DOHH2 (cell line): ENCODE results near the gene JARID2.

Experiments used
- EZH2phosphoT487 ChIP-seq: fragments of 200-600 bp; sonication (generic); IDR thresholded peaks from 2 replicates; pipeline ENCODE4 v1.6.1; 2017; ENCODE audit warnings: borderline replicate concordance, mild to moderate bottlenecking, antibody characterized with exemption, low read length, moderate library complexity, mixed read lengths
- TF ChIP-seq, protein P1 (sequence below): fragments of 200-600 bp; sonication (generic); IDR thresholded peaks from one replicate; pipeline ENCODE4 v1.5.1; 2014; ENCODE audit warnings: antibody characterized with exemption, mild to moderate bottlenecking, low read depth, low read length; ENCODE audit not compliant: poor library complexity, severe bottlenecking

DNA sequence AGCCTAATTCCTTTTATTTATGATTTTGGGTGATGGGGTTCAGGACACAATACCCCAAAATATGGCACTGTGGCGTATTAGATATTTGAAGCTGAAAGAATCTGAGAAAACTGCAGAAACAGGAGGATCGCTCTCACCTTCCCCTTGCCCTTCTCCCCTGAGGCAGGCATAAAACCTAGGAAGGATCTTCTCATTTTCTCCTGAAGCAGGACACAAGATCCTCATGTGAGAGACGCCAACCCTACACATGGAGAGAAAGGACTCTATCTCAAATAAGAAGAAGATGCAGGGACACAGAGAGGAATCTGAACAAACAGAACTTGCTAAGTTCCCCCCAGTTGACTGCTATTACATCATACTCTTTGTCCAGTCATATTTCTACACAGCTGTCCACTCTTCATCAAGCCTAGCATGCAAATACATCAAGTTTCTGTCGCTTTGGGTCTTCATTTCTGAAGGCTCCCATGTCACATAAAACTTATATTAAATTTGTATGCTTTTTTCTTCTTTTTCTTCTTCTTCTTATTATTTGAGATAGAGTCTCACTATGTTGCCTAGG lies 307.9 kb downstream of the JARID2 start:
- TF ChIP-seq, protein P1, sequence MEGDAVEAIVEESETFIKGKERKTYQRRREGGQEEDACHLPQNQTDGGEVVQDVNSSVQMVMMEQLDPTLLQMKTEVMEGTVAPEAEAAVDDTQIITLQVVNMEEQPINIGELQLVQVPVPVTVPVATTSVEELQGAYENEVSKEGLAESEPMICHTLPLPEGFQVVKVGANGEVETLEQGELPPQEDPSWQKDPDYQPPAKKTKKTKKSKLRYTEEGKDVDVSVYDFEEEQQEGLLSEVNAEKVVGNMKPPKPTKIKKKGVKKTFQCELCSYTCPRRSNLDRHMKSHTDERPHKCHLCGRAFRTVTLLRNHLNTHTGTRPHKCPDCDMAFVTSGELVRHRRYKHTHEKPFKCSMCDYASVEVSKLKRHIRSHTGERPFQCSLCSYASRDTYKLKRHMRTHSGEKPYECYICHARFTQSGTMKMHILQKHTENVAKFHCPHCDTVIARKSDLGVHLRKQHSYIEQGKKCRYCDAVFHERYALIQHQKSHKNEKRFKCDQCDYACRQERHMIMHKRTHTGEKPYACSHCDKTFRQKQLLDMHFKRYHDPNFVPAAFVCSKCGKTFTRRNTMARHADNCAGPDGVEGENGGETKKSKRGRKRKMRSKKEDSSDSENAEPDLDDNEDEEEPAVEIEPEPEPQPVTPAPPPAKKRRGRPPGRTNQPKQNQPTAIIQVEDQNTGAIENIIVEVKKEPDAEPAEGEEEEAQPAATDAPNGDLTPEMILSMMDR = no peak
- TF ChIP-seq EZH2phosphoT487 = no peak
